ENCODE measurements around the gene EPHA4.

The EPHA4 gene

DNA sequence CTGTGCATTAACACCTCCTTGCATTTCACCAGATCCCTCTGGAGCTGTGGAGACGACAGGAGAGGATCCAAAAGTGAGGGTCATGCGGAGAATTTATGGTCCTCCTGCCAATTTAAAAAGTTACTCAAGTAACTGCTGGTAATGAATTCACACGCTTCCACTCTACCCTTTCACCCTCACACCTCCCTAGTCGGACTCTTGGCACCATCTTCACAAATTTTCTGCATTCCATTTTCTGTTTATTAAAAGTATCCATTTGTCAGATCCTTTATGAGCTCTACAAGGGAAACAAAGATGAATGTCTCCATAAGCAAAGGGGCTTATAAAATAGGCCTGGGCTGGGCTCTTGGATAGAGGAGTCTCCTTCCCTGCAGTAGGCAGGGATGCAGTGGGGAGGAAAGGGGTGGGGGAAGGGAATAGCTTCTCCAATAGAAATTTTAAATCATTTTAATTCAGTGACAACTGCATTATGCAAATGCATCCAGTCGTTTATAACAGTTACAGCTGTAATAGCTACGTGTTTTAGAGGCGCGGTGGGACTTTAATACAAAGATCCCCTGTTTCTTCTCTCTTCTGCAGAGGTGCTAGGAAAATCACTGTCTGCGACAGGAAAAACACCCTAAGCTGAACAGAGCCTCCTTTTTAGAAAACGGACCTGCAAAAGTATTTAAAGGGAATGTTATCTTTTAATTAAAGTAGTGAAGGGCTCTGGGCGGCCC lies 132.2 kb downstream of the EPHA4 start:
- no peak for DNase-seq (ENCODE audit: low read depth)

DNA sequence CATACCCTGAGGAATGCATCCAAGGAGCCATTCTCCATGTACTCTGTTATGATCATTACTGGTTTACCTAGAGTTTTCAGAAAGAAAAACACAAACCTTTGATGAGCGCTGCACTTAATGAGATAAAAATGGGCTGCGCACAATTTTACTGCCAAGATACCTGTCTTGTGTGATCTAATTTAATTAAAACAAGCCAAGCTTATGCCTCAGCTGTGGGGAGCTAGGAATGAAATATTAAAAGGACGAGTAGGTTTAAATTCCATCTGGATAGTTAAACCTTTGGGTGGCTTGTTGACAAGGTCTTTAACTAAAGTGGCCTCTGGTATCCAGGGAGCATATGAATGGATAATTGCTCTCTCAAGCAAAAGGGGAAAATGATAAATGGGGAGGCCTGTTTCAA lies 135.0 kb downstream of the EPHA4 start:
- DNase-seq (ENCODE audit: low read depth): no peak

- no peak for DNase-seq (ENCODE audit: low read depth)
Observed at GRCh38 chr2:221435171-221435570, 136.9 kb downstream of the EPHA4 start.

DNA sequence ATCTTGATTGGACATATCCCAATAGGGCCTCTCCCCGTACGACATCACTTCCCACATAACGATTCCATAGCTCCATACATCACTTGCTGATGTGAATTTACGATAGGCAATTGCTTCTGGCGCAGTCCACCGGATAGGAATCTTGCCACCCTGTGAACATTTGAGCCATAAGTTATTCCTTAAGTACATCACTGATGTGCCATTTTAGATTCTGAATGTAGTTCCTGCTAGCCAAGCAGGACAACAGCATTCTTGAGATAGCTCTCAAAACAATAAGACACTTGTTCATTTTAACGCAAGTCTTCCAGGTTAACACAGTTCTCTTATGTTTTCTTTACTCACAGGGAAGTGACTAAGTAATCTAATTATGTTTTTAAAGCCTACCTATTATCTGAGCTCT lies 138.0 kb downstream of the EPHA4 start:
- no peak for DNase-seq (ENCODE audit: low read depth)

- DNase-seq (ENCODE audit: low read depth): no peak
Observed at GRCh38 chr2:221431477-221431876, 140.6 kb downstream of the EPHA4 start.

GRCh38 chr2:221429741-221430491 lies 142.2 kb downstream of the EPHA4 start:
- DNase-seq (ENCODE audit: low read depth): no peak

- no peak for DNase-seq (ENCODE audit: low read depth)
Observed at GRCh38 chr2:221428896-221429295, 143.2 kb downstream of the EPHA4 start.

- DNase-seq (ENCODE audit: low read depth): no peak
Observed at GRCh38 chr2:221426929-221427328, 145.2 kb downstream of the EPHA4 start.

GRCh38 chr2:221425891-221426290 lies 146.2 kb downstream of the EPHA4 start:
- DNase-seq (ENCODE audit: low read depth): no peak

GRCh38 chr2:221425353-221425752 lies 146.8 kb downstream of the EPHA4 start:
- no peak for DNase-seq (ENCODE audit: low read depth)

DNA sequence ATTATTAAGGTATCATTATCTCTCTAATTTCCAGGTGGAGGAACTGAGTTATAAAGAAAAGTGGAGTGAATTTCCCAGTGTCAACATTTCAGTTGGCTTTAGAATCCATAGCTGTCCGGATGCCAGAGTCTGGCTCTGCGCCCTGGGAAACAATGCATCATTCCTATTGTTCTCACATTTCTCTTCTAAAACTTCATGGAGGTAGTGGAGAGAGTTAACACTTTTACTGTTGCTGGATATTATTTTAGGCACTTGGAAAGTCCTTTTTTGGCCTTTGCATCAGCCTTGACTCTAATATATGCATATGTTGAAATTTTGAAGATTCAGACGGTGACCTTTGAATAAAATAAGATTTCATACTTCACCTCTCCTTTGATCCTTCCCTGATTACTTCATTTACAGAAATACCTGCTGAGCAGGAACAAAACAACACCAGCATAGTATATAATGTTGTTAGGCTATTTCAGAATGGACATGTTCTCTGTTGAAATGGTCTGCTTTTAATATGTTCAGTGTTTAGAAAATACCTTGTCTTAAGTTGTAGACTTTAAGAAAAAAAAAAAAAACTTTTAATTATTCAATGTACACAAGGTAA lies 148.8 kb downstream of the EPHA4 start:
- peak; percentile 10 for DNase-seq (ENCODE audit: low read depth)

GRCh38 chr2:221422516-221423209 lies 149.4 kb downstream of the EPHA4 start:
- no peak for DNase-seq (ENCODE audit: low read depth)

- no peak for DNase-seq (ENCODE audit: low read depth)
Observed at GRCh38 chr2:221420245-221420644, 151.9 kb downstream of the EPHA4 start.

GRCh38 chr2:221415789-221416188 lies 156.3 kb downstream of the EPHA4 start:
- no peak for DNase-seq (ENCODE audit: low read depth)

- DNase-seq (ENCODE audit: low read depth): no peak
Observed at GRCh38 chr2:221412978-221413377, 159.1 kb downstream of the EPHA4 start.

- no peak for DNase-seq (ENCODE audit: low read depth)
Observed at GRCh38 chr2:221410487-221410886, 161.6 kb downstream of the EPHA4 start.

DNA sequence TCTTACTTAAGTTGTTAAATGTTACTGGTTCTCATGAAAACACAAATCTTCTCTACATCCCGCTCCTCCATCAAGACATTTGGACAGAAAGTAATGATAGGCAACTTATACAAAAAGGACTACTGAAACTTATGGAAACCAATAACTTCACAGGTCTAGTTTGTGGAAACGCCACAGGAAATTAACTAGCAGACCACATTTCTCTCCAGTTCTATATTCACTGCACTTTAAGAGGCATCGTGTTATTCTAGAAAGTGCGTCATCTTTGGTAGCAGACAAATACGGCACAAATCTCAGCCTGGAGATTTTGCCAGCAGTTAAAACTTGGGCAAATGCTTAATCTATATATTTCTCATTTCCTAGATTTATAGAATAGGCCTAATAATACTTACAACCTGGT lies 164.3 kb downstream of the EPHA4 start:
- no peak for DNase-seq (ENCODE audit: low read depth)

DNA sequence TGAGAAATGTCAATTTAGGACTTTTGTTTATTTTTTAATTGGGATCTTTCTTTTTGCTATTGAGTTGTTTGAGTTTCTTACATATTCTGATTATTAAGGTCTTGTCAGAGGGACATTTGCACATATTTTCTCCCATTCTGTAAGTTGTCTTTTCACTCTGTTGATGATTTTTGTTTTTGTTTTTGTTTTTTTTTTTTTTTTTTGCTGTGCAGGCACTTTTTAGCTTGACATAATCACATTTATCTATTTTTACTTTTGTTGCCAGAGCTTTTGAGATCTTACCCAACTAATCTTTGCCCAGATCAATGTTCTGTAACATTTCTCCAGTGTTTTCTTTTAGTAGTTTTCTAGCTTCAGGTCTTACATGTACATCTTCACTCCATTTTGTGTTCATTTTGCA lies 166.6 kb downstream of the EPHA4 start:
- DNase-seq (ENCODE audit: low read depth): no peak

GRCh38 chr2:221402072-221402471 lies 170.0 kb downstream of the EPHA4 start:
- DNase-seq (ENCODE audit: low read depth): peak; percentile 13

- DNase-seq (ENCODE audit: low read depth): no peak
Observed at GRCh38 chr2:221400411-221400810, 171.7 kb downstream of the EPHA4 start.

- no peak for DNase-seq (ENCODE audit: low read depth)
Observed at GRCh38 chr2:221399183-221399582, 172.9 kb downstream of the EPHA4 start.

GRCh38 chr2:221397187-221397586 lies 174.9 kb downstream of the EPHA4 start:
- no peak for DNase-seq (ENCODE audit: low read depth)

Measured in stromal cell of bone marrow (primary cell).